Calu3 (cell line): Measurements from ENCODE around the gene CEMIP2. TPM values are rescaled to one million over a fixed set of nuclear protein-coding genes. Genes with fewer than 3 reads are reported as not detected.

Experiments
- BruUV-seq: library from RNA; stranded (reverse); fragments of 400-500 nt; replicated peaks from 2 replicates; lab custom pipeline; 2021; lab: Mats Ljungman, UMichigan
- CTCF ChIA-PET: fragments of 300-600 bp; sonication (Branson Sonifier 250); formaldehyde crosslinking; loops from one replicate; lab custom pipeline; 2022; ENCODE audit warnings: antibody characterized with exemption; lab: Charles Lee
- DNase-seq: peaks from one replicate; pipeline ENCODE4 v3.0.0; 2022
- H3K27ac Mint-ChIP-seq: one replicate; pipeline ENCODE4 v1.8.0; 2022; ENCODE audit warnings: mixed read lengths; ENCODE audit not compliant: unreplicated experiment
- H3K27me3 Mint-ChIP-seq: one replicate; pipeline ENCODE4 v1.8.0; 2022; ENCODE audit warnings: mixed read lengths; ENCODE audit not compliant: unreplicated experiment
- H3K36me3 Mint-ChIP-seq: one replicate; pipeline ENCODE4 v1.8.0; 2022; ENCODE audit warnings: mild to moderate bottlenecking, moderate library complexity, mixed read lengths; ENCODE audit not compliant: insufficient read depth, unreplicated experiment
- H3K4me1 Mint-ChIP-seq: one replicate; pipeline ENCODE4 v1.8.0; 2022; ENCODE audit warnings: mild to moderate bottlenecking, low read depth, mixed read lengths; ENCODE audit not compliant: unreplicated experiment
- H3K4me3 Mint-ChIP-seq: one replicate; pipeline ENCODE4 v1.8.0; 2022; ENCODE audit warnings: mild to moderate bottlenecking, low read depth, moderate library complexity, mixed read lengths; ENCODE audit not compliant: unreplicated experiment
- H3K9me3 Mint-ChIP-seq: one replicate; pipeline ENCODE4 v1.8.0; 2022; ENCODE audit warnings: low read depth, mixed read lengths; ENCODE audit not compliant: unreplicated experiment
- intact Hi-C: fragments of 100-400 bp; cut with micrococcal nuclease; formaldehyde crosslinking; loops from one replicate; pipeline ENCODE4 v1.10.0; 2022; ENCODE audit not compliant: unreplicated experiment
- total RNA-seq: library from RNA; stranded (reverse); gene quantifications from 2 replicates; pipeline ENCODE4 v1.2.3, GENCODE V29; 2022
- TF ChIP-seq, protein P1 (sequence below): fragments of 200-600 bp; IDR thresholded peaks from one replicate; pipeline ENCODE4 v1.8.0; 2022; ENCODE audit warnings: antibody characterized with exemption; ENCODE audit not compliant: unreplicated experiment

Gene CEMIP2
- total RNA-seq, 1 experiment from 2014 or later, result 122 TPM

DNA sequence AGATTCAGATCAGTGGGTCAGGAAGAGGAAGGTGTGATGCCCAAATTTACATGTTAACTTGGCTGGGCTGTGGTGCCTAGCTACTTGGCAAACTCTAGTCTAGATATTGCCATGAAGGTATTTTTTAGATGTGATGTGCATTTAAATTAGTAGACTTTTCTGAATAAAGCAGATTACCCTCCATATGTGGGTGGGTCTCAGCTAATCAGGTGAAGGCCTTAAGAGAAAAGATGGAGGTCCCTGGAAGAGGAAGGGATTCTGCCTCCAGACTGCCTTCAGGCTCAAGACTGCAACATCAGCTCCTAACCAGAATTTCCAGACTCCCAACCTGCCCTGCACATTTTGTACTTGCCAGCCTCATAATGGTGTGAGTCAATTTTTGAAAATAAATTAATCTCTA is 115.8 kb downstream of the CEMIP2 start:
- TF ChIP-seq, protein P1, sequence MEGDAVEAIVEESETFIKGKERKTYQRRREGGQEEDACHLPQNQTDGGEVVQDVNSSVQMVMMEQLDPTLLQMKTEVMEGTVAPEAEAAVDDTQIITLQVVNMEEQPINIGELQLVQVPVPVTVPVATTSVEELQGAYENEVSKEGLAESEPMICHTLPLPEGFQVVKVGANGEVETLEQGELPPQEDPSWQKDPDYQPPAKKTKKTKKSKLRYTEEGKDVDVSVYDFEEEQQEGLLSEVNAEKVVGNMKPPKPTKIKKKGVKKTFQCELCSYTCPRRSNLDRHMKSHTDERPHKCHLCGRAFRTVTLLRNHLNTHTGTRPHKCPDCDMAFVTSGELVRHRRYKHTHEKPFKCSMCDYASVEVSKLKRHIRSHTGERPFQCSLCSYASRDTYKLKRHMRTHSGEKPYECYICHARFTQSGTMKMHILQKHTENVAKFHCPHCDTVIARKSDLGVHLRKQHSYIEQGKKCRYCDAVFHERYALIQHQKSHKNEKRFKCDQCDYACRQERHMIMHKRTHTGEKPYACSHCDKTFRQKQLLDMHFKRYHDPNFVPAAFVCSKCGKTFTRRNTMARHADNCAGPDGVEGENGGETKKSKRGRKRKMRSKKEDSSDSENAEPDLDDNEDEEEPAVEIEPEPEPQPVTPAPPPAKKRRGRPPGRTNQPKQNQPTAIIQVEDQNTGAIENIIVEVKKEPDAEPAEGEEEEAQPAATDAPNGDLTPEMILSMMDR, result no peak
- no peak overlapping the region for H3K27ac Mint-ChIP-seq
- no peaks in the 10 kb centered on the region for H3K9me3 Mint-ChIP-seq
- intact Hi-C loops, result no loop called here
- CTCF ChIA-PET, result no interaction called here
- no peaks in the 10 kb centered on the region for H3K27me3 Mint-ChIP-seq
- no peak for DNase-seq
- no TSS peak for BruUV-seq
- no peaks in the 10 kb centered on the region for H3K4me1 Mint-ChIP-seq
- H3K4me3 Mint-ChIP-seq, result no peak overlapping the region
- H3K36me3 Mint-ChIP-seq, result peaks cover 5% of the 10 kb centered on the region

DNA sequence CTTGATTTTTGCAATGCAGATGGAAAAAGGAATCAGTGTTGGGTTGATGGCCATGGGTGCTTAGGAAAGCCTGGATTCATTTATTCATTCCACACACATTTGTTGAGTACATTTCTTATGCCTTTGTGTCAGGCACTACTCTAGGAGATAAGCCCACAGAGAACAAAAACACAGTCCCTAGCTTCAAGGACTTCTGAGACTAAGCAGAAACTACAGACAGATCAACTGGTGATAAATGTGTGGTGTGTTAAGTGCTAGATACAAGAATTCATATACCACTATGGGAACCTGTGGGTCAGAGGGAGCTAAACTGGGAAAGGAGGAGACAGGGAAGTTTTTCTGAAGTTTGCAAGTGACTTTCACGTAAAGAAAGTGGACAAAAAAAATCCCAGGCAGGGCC is 119.9 kb downstream of the CEMIP2 start:
- H3K4me3 Mint-ChIP-seq, result no peak overlapping the region
- peaks cover 4% of the 10 kb centered on the region for H3K9me3 Mint-ChIP-seq
- intact Hi-C loops, result no loop called here
- DNase-seq, result no peak
- peaks cover 8% of the 10 kb centered on the region for H3K4me1 Mint-ChIP-seq
- TF ChIP-seq, protein P1, result no peak
- CTCF ChIA-PET, result no interaction called here
- no TSS peak for BruUV-seq
- H3K36me3 Mint-ChIP-seq, result peaks cover 10% of the 10 kb centered on the region
- no peak overlapping the region for H3K27ac Mint-ChIP-seq
- H3K27me3 Mint-ChIP-seq, result no peaks in the 10 kb centered on the region

DNA sequence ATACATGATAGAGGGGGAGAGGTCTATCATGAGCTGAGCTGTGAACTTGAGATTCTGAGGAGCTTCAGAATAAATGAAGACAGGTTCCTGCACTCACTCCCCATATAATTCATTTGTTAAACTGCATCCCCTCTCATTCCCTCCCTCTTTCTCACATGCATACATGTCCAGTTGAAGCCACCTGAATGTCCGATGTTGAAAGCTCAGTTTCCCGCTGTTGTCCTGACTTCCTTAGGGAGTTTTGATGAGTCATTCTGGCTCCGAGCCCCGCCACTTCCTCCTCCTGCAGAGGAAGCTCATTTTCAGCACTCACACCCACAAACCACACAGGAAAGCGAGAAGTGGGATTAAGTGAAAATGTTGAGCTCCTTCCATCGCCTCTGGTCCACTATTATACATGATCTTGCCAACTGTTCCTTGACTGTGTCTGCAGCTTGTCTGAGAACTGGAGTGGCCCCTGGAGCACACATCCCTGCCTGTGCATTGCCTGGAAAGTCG is 121.2 kb downstream of the CEMIP2 start:
- Mint-ChIP-seq H3K9me3 (peaks cover 4% of the 10 kb centered on the region), H3K27ac (peak overlapping the region; percentile 73), H3K36me3 (peaks cover 10% of the 10 kb centered on the region), H3K4me1 (peaks cover 8% of the 10 kb centered on the region), H3K27me3 (no peaks in the 10 kb centered on the region), H3K4me3 (peak overlapping the region; percentile 32)
- intact Hi-C loops, result no loop called here
- TF ChIP-seq, protein P1, result no peak
- CTCF ChIA-PET, result interaction anchor here (0.5 to 1.2 kb wide), 5 partner anchors 17 to 160 kb away, joined by 3 to 8 read pairs (median 4); no protein-coding TSS in a partner anchor
- BruUV-seq, result no TSS peak
- peak; percentile 20 for DNase-seq

DNA sequence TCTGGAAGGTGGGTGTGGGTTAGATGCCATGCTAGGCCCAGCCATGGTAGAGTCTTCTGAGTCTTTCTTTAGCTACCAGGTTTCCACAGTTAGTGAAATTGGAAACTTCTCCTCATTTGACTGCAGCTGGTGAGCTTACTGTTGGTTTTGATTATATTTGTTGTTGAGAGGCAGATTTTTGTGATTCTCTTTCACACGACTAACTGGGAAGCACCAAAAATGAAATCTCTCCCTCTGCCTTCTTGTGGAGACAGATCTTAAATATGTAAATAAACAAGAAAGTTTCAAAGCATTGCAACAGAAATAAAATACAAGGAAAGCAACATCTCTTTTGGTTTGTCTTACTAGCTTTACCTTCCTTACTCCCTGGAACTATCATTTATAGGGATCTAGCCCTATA is 122.2 kb downstream of the CEMIP2 start:
- peaks cover 8% of the 10 kb centered on the region for H3K4me1 Mint-ChIP-seq
- peaks cover 4% of the 10 kb centered on the region for H3K9me3 Mint-ChIP-seq
- peaks cover 10% of the 10 kb centered on the region for H3K36me3 Mint-ChIP-seq
- CTCF ChIA-PET, result interaction anchor here (1.2 kb wide), 1 partner anchor 123 kb away, joined by 4 read pairs; no protein-coding TSS in a partner anchor
- no peak overlapping the region for H3K4me3 Mint-ChIP-seq
- no TSS peak for BruUV-seq
- DNase-seq, result no peak
- intact Hi-C loops, result no loop called here
- H3K27ac Mint-ChIP-seq, result no peak overlapping the region
- H3K27me3 Mint-ChIP-seq, result no peaks in the 10 kb centered on the region
- TF ChIP-seq, protein P1, result no peak
